GM20000 (cell line): ENCODE data around the gene SEMG2.

ENCODE experiments used
- DNase-seq: peaks from one replicate; pipeline ENCODE4 v3.0.0; 2012; ENCODE audit warnings: low spot score
- TF ChIP-seq, protein P1 (sequence below): IDR thresholded peaks from 2 replicates; pipeline ENCODE4 v1.5.1; 2012; ENCODE audit warnings: mild to moderate bottlenecking, control low read depth; ENCODE audit errors: extremely low read depth, missing control alignments

SEMG2 gene

DNA sequence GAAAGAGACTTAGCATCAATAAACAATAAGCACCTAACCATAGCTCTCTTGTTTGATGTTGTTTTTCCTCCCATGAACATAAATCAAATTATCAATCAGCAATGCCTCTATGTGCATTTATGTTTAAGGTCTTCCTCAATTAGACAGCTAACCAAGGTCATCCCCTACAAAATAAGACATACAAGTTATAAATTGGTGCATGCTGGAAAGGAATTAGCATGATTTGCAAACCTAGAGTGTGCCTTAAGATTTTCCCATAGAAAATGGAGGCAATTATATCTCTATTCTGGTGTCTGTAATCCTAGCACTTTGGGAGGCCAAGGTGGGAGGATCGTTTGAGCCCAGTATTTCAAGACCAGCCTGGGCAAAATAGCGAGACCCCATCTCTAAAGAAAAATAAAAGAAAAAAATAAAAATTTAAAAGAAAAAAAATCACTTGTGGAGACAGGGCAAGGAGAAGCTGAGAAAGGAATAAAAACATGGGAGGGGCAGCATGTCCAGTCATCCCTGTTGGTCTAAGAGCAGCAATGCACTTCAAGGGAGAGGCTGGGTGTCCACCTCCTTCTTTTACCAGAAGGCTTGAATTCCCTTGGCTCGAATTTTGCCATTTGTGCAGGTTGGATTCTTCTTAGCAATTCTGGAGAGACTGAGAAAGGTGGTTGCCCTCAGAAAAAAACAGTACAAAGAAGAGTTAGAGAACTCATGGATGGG lies 42.5 kb downstream of the SEMG2 start:
- TF ChIP-seq, protein P1, sequence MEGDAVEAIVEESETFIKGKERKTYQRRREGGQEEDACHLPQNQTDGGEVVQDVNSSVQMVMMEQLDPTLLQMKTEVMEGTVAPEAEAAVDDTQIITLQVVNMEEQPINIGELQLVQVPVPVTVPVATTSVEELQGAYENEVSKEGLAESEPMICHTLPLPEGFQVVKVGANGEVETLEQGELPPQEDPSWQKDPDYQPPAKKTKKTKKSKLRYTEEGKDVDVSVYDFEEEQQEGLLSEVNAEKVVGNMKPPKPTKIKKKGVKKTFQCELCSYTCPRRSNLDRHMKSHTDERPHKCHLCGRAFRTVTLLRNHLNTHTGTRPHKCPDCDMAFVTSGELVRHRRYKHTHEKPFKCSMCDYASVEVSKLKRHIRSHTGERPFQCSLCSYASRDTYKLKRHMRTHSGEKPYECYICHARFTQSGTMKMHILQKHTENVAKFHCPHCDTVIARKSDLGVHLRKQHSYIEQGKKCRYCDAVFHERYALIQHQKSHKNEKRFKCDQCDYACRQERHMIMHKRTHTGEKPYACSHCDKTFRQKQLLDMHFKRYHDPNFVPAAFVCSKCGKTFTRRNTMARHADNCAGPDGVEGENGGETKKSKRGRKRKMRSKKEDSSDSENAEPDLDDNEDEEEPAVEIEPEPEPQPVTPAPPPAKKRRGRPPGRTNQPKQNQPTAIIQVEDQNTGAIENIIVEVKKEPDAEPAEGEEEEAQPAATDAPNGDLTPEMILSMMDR = no peak
- no peak for DNase-seq

DNA sequence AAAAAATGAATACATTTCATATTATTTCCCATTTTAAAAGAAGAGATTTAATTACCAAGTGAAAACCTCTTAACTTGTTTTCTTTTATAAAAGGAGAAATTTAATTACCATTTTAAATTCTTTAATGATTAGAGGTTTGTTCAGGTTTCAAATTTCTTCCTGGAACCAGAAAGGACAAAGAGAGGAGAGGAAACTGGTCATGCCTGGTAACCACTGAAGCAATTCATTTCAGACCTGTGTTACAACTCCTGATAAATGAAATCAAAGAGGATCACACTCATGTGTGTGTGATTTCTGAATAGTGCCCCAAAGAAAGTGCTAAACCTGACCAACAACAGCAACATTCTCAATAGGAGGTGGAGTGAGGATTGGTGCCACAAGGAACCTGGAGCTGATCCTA lies 45.8 kb downstream of the SEMG2 start:
- DNase-seq = no peak
- TF ChIP-seq, protein P1 = no peak

DNA sequence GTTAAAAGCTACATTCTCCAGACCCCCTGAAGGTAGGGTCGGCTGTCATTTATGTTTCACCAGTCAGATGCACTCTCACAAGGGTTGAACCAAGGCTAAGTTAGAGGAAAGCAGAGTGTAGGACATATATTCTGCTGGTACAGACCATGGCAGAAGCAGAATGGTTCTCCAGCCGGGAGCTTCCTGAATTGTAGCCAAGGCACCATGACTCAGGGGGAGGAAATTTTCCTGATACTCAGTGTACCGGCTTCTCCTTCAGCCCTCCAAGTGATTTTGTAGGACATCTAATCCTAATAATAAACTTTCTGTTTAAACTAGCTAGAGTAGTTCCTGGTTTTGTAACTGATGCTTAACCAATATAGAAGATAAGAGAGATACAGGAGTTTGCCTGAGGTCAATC lies 47.4 kb downstream of the SEMG2 start:
- no peak for DNase-seq
- TF ChIP-seq, protein P1 = no peak

DNA sequence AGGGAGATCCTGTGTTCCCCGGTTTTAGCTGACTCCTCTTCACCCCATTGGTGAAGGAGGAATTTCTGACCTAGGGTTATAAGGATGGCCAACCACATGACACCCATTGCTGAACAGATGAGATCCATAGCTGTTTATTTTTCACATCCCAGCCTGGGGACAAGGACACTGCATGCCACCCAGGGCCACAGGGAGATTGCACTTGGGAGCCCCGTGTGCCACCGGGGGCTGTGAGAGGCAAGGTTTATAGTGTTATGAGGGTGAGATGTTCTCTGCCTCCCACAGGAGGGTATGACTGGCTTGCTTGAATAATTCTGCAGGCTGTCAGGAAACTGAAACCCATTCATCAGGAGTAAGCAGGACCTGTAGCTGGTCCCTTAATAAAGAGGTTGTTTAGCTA lies 47.9 kb downstream of the SEMG2 start:
- TF ChIP-seq, protein P1 = no peak
- no peak for DNase-seq

DNA sequence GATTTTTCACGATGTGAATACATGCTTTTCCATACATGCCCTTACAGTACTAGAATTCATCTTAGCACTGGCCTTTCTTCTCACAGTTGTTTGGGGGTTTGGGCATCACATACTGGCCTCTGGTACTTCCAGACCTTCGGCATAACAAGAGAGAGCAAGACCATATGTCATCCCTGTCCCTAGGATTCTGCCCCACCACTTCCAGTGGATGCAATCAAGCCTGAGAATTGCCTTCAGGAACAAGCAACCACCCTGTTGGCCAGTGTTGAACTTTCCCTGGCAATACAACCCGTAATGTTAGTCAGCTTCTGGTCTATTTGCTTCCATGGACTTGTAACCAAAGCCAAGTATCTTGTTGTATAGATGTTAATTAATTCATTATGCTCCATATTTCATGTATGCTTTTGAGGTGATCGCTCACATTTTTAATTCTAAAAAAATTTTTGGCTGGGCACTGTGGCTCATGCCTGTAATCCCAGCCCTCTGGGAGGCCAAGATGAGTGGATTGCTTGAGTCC lies 48.6 kb downstream of the SEMG2 start:
- TF ChIP-seq, protein P1 = no peak

More for the DNA sequence above, 48.6 kb downstream of the SEMG2 start:
- DNase-seq = no peak
